Left ventricle myocardium inferior (tissue), 1 donor: ENCODE data around the gene MYO5B. TPM values are rescaled to one million over a fixed set of nuclear protein-coding genes. Genes with fewer than 3 reads are reported as not detected.
"Not testable (repeated sequence)": the region's sequence is repeated elsewhere in the genome, so short reads cannot be mapped to it uniquely, and the experiment has no call there.

Experiments
- DNase-seq: peaks from one replicate; pipeline ENCODE4 v3.0.0-alpha.2; 2020
- H3K27ac ChIP-seq: fragments of 200-600 bp; replicated peaks from 2 replicates; pipeline ENCODE4 v1.8.0; 2021
- H3K27me3 ChIP-seq: fragments of 200-600 bp; 2 replicates; pipeline ENCODE4 v1.8.0; 2021; ENCODE audit warnings: low read depth
- H3K36me3 ChIP-seq: fragments of 200-600 bp; 2 replicates; pipeline ENCODE4 v1.8.0; 2021
- H3K4me1 ChIP-seq: fragments of 200-600 bp; 2 replicates; pipeline ENCODE4 v1.8.0; 2021
- H3K4me3 ChIP-seq: fragments of 200-600 bp; 2 replicates; pipeline ENCODE4 v1.8.0; 2021; ENCODE audit warnings: mild to moderate bottlenecking, moderate library complexity
- H3K9me3 ChIP-seq: fragments of 200-600 bp; replicated peaks from 2 replicates; pipeline ENCODE4 v1.8.0; 2021
- intact Hi-C: fragments of 100-400 bp; cut with micrococcal nuclease; formaldehyde crosslinking; loops from one replicate; pipeline ENCODE4 v1.11.0; 2022
- microRNA-seq: library from miRNA; unstranded; fragments of <30 nt; microRNA quantifications from one replicate; pipeline ENCODE4 v1.2.0, GENCODE V29; 2020
- total RNA-seq: library from RNA; stranded (reverse); fragmentation: NEBNext Ultra II Directional; extraction: Animal tissue kit (Norgen Biotek cat#: 25700); gene quantifications from one replicate; pipeline ENCODE4 v1.2.1, GENCODE V29; 2021
- TF ChIP-seq, protein P1 (sequence below): fragments of 200-600 bp; IDR thresholded peaks from 2 replicates; pipeline ENCODE4 v1.8.0; 2021; ENCODE audit warnings: antibody characterized with exemption, mild to moderate bottlenecking, borderline replicate concordance
- donor health status: DM: no; HTN: yes; CAD: no; lungs with severe emphysema.

MYO5B gene
- total RNA-seq, 1 donor from 2014 or later: 0.44 TPM

DNA sequence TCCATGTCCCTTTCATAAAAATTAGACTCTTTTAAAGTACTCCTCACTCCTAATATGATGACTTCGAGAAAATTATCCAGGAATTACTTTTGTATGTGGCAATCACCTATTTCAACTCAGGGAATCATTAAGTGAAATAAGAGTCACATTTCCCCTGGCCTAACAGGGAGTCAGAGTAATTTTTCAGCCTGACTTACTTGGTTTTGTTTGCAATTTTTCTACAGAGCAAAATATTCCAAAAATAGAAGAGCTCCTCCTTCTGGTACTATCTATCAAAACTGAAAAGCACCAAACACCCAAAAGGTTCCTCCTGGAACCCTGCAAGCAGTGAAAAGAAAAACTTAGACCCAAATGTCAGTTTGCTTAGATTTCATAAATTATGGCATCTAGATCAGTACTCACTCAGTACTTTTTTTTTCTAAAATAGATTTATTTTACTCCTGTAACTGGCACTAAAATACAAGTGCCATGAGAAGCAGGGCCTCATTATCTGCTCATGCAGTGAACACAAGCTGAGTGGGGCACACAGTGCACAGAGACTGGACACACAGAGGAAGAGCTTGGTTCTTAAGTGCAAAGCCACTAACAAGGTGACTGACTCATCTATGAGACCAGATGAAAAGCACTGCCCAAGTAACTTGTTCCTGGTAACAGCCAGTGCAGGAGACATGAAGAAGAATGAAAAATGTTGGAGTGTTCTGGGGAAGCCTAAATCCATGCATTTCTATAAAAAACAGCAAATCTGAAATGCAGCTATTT is 410.3 kb downstream of the MYO5B start:
- H3K27me3 ChIP-seq: no peaks in the 10 kb centered on the region
- H3K27ac ChIP-seq: peak overlapping the region; percentile 52
- no peaks in the 10 kb centered on the region for H3K9me3 ChIP-seq
- H3K4me3 ChIP-seq: no peak overlapping the region
- TF ChIP-seq, protein P1, sequence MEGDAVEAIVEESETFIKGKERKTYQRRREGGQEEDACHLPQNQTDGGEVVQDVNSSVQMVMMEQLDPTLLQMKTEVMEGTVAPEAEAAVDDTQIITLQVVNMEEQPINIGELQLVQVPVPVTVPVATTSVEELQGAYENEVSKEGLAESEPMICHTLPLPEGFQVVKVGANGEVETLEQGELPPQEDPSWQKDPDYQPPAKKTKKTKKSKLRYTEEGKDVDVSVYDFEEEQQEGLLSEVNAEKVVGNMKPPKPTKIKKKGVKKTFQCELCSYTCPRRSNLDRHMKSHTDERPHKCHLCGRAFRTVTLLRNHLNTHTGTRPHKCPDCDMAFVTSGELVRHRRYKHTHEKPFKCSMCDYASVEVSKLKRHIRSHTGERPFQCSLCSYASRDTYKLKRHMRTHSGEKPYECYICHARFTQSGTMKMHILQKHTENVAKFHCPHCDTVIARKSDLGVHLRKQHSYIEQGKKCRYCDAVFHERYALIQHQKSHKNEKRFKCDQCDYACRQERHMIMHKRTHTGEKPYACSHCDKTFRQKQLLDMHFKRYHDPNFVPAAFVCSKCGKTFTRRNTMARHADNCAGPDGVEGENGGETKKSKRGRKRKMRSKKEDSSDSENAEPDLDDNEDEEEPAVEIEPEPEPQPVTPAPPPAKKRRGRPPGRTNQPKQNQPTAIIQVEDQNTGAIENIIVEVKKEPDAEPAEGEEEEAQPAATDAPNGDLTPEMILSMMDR: no peak
- no peak for DNase-seq
- peaks cover 89% of the 10 kb centered on the region for H3K36me3 ChIP-seq
- peaks cover 9% of the 10 kb centered on the region for H3K4me1 ChIP-seq
- intact Hi-C loops: no loop called here

DNA sequence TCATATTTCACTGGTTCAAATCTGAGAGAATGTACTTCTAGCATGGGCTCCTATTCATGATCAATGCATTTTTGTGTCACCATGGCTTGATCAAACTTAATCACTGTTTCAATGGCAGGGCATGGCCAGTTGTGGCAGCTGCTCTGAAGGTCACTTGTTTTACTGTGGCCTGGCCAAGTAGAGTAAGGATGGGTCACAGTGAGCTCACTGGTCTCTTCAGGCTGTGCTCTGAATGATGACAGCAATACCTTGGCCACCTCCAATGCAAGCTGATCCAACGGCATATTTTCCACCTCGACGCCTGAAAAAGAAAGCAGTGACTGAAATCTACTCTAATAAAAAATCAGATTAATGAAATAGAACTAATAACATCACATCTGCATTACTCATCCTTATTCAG is 411.3 kb downstream of the MYO5B start:
- H3K4me3 ChIP-seq, H3K4me1 ChIP-seq, H3K27me3 ChIP-seq, DNase-seq, intact Hi-C loops, H3K9me3 ChIP-seq: not testable (repeated sequence)
- Histone ChIP-seq H3K36me3 (peaks cover 89% of the 10 kb centered on the region), H3K27ac (peak overlapping the region; percentile 52)

DNA sequence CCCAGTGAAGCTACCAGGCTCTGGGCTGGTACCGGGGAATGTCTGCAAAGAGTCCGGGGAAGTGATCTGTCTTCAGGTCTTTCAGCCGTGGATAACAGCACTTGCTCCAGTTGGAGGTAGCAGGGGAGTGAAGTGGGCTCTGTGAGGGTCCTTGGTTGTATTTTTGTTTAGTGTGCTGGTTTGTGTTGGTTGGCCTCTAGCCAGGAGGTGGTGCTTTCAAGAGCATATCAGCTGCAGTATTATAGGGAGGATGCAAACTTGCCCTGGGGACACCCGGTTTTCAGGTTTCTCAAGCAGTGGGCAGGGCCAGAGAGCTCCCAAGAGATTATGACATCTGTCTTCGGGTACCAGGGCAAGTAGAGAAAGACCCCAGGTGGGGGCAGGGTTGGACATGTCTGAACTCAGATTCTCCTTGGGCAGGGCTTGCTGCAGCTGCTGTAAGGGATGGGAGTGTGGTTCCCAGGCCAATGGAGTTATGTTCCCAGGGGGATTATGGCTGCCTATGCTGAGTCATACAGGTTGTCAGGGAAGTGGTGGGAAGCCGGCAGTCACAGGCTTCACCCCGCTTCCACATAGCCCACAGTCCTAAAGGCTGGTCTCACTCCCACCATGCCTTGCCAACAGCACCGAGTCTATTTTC is 416.0 kb downstream of the MYO5B start:
- intact Hi-C loops: no loop called here
- Histone ChIP-seq H3K27ac (no peak overlapping the region), H3K36me3 (peaks cover 56% of the 10 kb centered on the region), H3K9me3 (peaks cover 27% of the 10 kb centered on the region), H3K27me3 (no peaks in the 10 kb centered on the region), H3K4me1 (peaks cover 6% of the 10 kb centered on the region), H3K4me3 (no peak overlapping the region)
- TF ChIP-seq, protein P1: no peak
- DNase-seq: no peak

Small RNAs within 50 kb of the gene (microRNA-seq; reads per million reads assigned to microRNA genes)
- not detected for gene MIR4320

Other genes starting within 250 kb of the MYO5B start
- gene CFAP53, start 71.3 kb upstream of the MYO5B start, total RNA-seq: 0.16 TPM
- gene MBD1, start 86.4 kb upstream of the MYO5B start, total RNA-seq: 50.2 TPM
- gene CXXC1, start 92.5 kb upstream of the MYO5B start, total RNA-seq: 33.7 TPM
- gene SKA1, start 179.9 kb upstream of the MYO5B start, total RNA-seq: 0.44 TPM